ENCODE data around the gene MAP3K5.

- TF ChIP-seq POLR2A (IDR thresholded peaks at IDR 0.05) (peak in 1 of 2 donors; percentile 39), CTCF (IDR thresholded peaks at IDR 0.05) (peak; percentile 29 to 97 (median 77))
Observed at GRCh38 chr6:136550330-136551071, 241.8 kb downstream of the MAP3K5 start, which contains the start of gene MAP7.

Measured in adrenal gland (tissue), 5 donors.